K562 (cell line): ENCODE measurements around the gene TULP4. TPM values are rescaled to one million over a fixed set of nuclear protein-coding genes. Genes with fewer than 3 reads are reported as not detected.

Experiments used
- DNMT1 ChIP-seq: fragments of 450-650 bp; IDR thresholded peaks from 2 replicates; pipeline ENCODE4 v1.6.1; 2016; ENCODE audit warnings: antibody characterized with exemption, mild to moderate bottlenecking
- GATA2 ChIP-seq: sonication (generic); formaldehyde crosslinking; IDR thresholded peaks from 2 replicates; pipeline ENCODE4 v1.4.0; 2020; ENCODE audit warnings: mild to moderate bottlenecking, missing genetic modification reagents
- MAZ ChIP-seq, 2 experiments: fragments of 450-650 bp in 1 of 2; sonication (generic) in 1 of 2; formaldehyde crosslinking; IDR thresholded peaks in 1 of 2; conservative IDR thresholded peaks in 1 of 2; 2 replicates each; pipeline versions ENCODE4 v1.4.0 to v1.5.0; 2020; ENCODE audit warnings: mild to moderate bottlenecking in 1 of 2, missing genetic modification reagents in 1 of 2
- MYC ChIP-seq, 2 experiments: fragments of 250-450 bp in 1 of 2; sonication (Bioruptor Pico) in 1 of 2; IDR thresholded peaks; 2 replicates each; pipeline versions ENCODE4 v1.5.1 to v1.6.1; 2012 to 2021; ENCODE audit warnings: low read depth in 2 of 2, borderline replicate concordance in 1 of 2, improper control_type of control experiment in 1 of 2, low read length in 1 of 2, mild to moderate bottlenecking in 1 of 2, moderate library complexity in 1 of 2
- NFE2 ChIP-seq: IDR thresholded peaks from 2 replicates; pipeline ENCODE4 v1.6.1; 2014; ENCODE audit warnings: antibody characterized with exemption, low read depth
- NFE2L1 ChIP-seq: fragments of 450-650 bp; IDR thresholded peaks from 2 replicates; pipeline ENCODE4 v1.6.1; 2016; ENCODE audit warnings: missing genetic modification characterization, low read depth, mild to moderate bottlenecking, missing compliant biosample characterization, moderate library complexity, borderline replicate concordance
- POLR2AphosphoS2 ChIP-seq: IDR thresholded peaks from 2 replicates; pipeline ENCODE4 v1.6.1; 2012; ENCODE audit warnings: low read length, improper control_type of control experiment
- SMAD4 ChIP-seq: fragments of 250-450 bp; sonication (Bioruptor Pico); conservative IDR thresholded peaks from 2 replicates; pipeline ENCODE4 v1.8.0; 2021; ENCODE audit warnings: inconsistent platforms, mild to moderate bottlenecking, moderate library complexity
- WHSC1 ChIP-seq: IDR thresholded peaks from one replicate; pipeline ENCODE4 v1.6.1; 2012; ENCODE audit warnings: low read length, control low read depth, inconsistent platforms
- ZBED1 ChIP-seq: IDR thresholded peaks from 2 replicates; pipeline ENCODE4 v1.6.1; 2014
- ZNF184 ChIP-seq: sonication (generic); formaldehyde crosslinking; IDR thresholded peaks from 2 replicates; pipeline ENCODE4 v1.5.0; 2020; ENCODE audit warnings: missing genetic modification reagents
- ZNF445 ChIP-seq: fragments of 250-450 bp; sonication (Bioruptor Pico); IDR thresholded peaks from 2 replicates; pipeline ENCODE4 v1.4.0; 2020; ENCODE audit warnings: low read depth, mild to moderate bottlenecking, moderate library complexity
- ZNF668 ChIP-seq: fragments of 250-450 bp; sonication (Bioruptor Pico); IDR thresholded peaks from 2 replicates; pipeline ENCODE4 v1.8.0; 2022; ENCODE audit warnings: mild to moderate bottlenecking, inconsistent platforms
- ZNF696 ChIP-seq: fragments of 250-450 bp; sonication (Bioruptor Pico); conservative IDR thresholded peaks from 2 replicates; pipeline ENCODE4 v1.4.0; 2020; ENCODE audit warnings: mild to moderate bottlenecking, moderate library complexity
- polyA plus RNA-seq, 8 experiments: library from polyadenylated mRNA; depleted of rRNA in 4 of 8; stranded (reverse) in 5 of 8; unstranded in 3 of 8; fragments of >200 nt; fragmentation: Nextera tagmentation in 2 of 8; fragmentation: Illumina TruSeq in 1 of 8; extraction: Ambion mirVana in 2 of 8; extraction: Trizol in 1 of 8; gene quantifications; 2 replicates each; pipeline versions ENCODE4 v1.2.1 to v1.2.3, GENCODE V29; 2011 to 2014; ENCODE audit warnings: inconsistent platforms in 1 of 8, missing spikeins in 1 of 8
- total RNA-seq, 7 experiments: library from RNA; depleted of rRNA in 6 of 7; stranded (reverse); fragments of >200 nt in 6 of 7; fragmentation: Illumina TruSeq in 2 of 7; extraction: Trizol in 2 of 7; gene quantifications; 2 replicates each; pipeline versions ENCODE4 v1.2.1 to v1.2.3, GENCODE V29; 2011 to 2021; ENCODE audit warnings: low replicate concordance in 1 of 7
- TF ChIP-seq, protein P1 (sequence below), 2 experiments: IDR thresholded peaks; 2 replicates each; pipeline ENCODE4 v1.6.1; 2012; ENCODE audit warnings: improper control_type of control experiment in 2 of 2, low read depth in 2 of 2, low read length in 2 of 2, borderline replicate concordance in 1 of 2
- TF ChIP-seq, protein P2 (sequence below): sonication (generic); formaldehyde crosslinking; IDR thresholded peaks from 2 replicates; pipeline ENCODE4 v1.9.0; 2022; ENCODE audit warnings: mild to moderate bottlenecking, missing genetic modification reagents
- TF ChIP-seq, protein P3 (sequence below): sonication (generic); formaldehyde crosslinking; IDR thresholded peaks from 2 replicates; pipeline ENCODE4 v1.8.1; 2022; ENCODE audit warnings: missing genetic modification reagents
- TF ChIP-seq, protein P4 (sequence below): fragments of 450-650 bp; IDR thresholded peaks from 2 replicates; pipeline ENCODE4 v1.6.1; 2016; ENCODE audit warnings: missing biosample characterization, missing genetic modification characterization
- TF ChIP-seq, protein P5 (sequence below): sonication (generic); formaldehyde crosslinking; IDR thresholded peaks from 2 replicates; pipeline ENCODE4 v1.9.0; 2022; ENCODE audit warnings: mild to moderate bottlenecking, missing genetic modification reagents

The TULP4 gene
- total and polyA plus RNA-seq, 9 of the 15 experiments (the other 6 are each of a cell fraction or from before 2014, with no cell fraction given), result 1.2 to 50.4 (median 11.0) TPM

DNA sequence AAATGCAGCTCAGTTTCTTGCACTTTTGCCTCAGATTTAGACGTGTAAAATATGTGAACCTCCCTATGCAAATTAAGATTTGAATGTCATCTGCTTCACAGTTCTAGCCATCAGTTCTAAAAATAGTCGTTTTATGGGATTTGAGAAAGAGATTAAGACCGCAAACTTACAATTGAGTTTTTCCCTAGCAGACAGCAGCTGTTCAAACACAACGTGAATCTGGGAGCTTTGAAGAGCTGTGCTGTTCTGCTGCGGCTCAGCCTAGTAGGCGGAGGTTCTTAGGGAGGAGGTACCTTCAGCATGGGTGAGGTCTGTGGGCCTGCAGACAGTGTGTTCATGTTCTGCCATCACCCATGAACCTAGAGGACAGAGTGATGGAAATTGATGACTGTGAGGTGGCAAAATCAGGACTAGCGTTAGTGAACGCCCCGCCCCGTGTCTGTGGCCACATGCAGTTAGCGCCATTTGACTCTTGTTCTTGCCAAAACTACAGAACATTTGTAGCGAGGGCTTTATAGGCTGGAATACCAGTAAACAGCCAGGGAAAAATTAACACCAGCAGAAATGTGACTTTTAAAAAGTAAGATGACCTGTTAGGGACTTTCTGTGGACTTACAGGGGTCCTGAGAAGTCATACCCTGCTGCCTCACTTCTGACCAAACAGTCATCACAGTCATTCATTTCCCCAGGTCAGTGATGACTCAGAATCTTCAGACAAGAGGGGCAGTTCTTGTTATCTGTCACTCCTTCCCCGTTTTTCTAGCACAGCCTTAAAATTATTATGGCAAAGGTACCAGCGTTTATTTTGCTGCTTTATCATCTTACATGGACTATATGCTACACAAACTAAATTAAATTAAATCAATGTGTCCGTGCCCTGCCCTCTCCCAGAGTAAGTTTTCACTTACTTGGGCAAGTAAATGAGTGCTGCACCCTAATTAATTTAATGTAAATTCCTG, 163.4 kb downstream of the TULP4 start (continued):
- TF ChIP-seq, protein P1, sequence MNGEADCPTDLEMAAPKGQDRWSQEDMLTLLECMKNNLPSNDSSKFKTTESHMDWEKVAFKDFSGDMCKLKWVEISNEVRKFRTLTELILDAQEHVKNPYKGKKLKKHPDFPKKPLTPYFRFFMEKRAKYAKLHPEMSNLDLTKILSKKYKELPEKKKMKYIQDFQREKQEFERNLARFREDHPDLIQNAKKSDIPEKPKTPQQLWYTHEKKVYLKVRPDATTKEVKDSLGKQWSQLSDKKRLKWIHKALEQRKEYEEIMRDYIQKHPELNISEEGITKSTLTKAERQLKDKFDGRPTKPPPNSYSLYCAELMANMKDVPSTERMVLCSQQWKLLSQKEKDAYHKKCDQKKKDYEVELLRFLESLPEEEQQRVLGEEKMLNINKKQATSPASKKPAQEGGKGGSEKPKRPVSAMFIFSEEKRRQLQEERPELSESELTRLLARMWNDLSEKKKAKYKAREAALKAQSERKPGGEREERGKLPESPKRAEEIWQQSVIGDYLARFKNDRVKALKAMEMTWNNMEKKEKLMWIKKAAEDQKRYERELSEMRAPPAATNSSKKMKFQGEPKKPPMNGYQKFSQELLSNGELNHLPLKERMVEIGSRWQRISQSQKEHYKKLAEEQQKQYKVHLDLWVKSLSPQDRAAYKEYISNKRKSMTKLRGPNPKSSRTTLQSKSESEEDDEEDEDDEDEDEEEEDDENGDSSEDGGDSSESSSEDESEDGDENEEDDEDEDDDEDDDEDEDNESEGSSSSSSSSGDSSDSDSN (IDR thresholded peaks at IDR 0.05; ENCODE audit: borderline replicate concordance in 1 of 2, low read depth in 2 of 2, low read length in 2 of 2), result no peak
- TF ChIP-seq, protein P2, sequence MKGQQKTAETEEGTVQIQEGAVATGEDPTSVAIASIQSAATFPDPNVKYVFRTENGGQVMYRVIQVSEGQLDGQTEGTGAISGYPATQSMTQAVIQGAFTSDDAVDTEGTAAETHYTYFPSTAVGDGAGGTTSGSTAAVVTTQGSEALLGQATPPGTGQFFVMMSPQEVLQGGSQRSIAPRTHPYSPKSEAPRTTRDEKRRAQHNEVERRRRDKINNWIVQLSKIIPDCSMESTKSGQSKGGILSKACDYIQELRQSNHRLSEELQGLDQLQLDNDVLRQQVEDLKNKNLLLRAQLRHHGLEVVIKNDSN (CRISPR knock-in tag), result no peak
- peak; percentile 22; the same call in 1 of the 2 replicates for TF ChIP-seq SMAD4
- no peak for TF ChIP-seq NFE2L1 (tag)
- TF ChIP-seq ZNF184, result no peak
- no peak for TF ChIP-seq GATA2 (CRISPR knock-in tag)
- no peak for TF ChIP-seq DNMT1
- TF ChIP-seq WHSC1, result no peak
- no peak for TF ChIP-seq ZBED1
- no peak for TF ChIP-seq ZNF445
- no peak for TF ChIP-seq ZNF696 (CRISPR knock-in tag)
- TF ChIP-seq, protein P3, sequence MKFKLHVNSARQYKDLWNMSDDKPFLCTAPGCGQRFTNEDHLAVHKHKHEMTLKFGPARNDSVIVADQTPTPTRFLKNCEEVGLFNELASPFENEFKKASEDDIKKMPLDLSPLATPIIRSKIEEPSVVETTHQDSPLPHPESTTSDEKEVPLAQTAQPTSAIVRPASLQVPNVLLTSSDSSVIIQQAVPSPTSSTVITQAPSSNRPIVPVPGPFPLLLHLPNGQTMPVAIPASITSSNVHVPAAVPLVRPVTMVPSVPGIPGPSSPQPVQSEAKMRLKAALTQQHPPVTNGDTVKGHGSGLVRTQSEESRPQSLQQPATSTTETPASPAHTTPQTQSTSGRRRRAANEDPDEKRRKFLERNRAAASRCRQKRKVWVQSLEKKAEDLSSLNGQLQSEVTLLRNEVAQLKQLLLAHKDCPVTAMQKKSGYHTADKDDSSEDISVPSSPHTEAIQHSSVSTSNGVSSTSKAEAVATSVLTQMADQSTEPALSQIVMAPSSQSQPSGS (CRISPR knock-in tag), result no peak
- TF ChIP-seq NFE2, result peak; percentile 54; the same call in 1 of the 2 replicates
- no peak for TF ChIP-seq MAZ (CRISPR knock-in tag; conservative IDR thresholded peaks at IDR 0.05 in 1 of 2, IDR thresholded peaks at IDR 0.05 in 1 of 2)
- no peak for TF ChIP-seq MYC (IDR thresholded peaks at IDR 0.05; ENCODE audit: low read depth, low read length)
- TF ChIP-seq MYC (CRISPR knock-in tag; IDR thresholded peaks at IDR 0.05; ENCODE audit: borderline replicate concordance, low read depth), result no peak
- TF ChIP-seq ZNF668, result no peak
- TF ChIP-seq, protein P4, sequence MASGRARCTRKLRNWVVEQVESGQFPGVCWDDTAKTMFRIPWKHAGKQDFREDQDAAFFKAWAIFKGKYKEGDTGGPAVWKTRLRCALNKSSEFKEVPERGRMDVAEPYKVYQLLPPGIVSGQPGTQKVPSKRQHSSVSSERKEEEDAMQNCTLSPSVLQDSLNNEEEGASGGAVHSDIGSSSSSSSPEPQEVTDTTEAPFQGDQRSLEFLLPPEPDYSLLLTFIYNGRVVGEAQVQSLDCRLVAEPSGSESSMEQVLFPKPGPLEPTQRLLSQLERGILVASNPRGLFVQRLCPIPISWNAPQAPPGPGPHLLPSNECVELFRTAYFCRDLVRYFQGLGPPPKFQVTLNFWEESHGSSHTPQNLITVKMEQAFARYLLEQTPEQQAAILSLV, result no peak
- TF ChIP-seq, protein P5, sequence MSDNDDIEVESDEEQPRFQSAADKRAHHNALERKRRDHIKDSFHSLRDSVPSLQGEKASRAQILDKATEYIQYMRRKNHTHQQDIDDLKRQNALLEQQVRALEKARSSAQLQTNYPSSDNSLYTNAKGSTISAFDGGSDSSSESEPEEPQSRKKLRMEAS (CRISPR knock-in tag), result peak; percentile 55
- no peak for TF ChIP-seq POLR2AphosphoS2
